ENCODE data around the gene CCIN. TPM values are rescaled to one million over a fixed set of nuclear protein-coding genes. Genes with fewer than 3 reads are reported as not detected.

Gene CCIN
- total RNA-seq, 1 donor from 2014 or later: not detected

DNA sequence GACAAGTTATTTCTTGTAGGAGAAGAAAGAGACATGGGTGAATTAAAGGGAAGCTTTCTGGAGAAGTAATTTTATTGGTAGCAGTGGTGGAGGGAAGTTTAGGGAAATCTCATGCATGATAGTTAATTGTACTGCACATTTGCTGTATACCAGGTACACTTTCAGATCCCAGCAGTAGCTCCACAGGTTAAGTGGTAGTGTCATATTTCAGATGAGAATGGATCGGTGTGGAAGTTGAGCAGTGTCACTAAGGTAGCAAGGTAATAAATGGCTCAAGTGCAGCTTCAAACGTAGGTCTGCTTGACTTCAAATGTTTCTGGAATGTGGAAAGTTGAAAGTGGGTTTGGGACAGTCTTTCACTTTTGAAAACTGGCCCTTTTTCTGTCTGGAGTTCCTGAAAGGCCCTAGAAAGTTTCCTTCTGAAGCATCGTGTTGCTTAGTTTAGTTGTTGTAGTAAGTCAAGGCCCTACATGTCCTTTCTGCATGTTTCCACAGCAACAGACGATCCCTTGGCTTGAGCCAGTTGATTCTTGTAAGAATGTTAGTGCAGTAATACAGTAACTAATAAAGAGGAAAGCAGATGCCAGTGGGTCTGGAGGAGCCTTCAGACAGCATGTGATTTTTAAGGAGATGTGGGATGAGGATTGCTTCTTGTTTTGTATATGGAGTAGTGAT lies 25.3 kb downstream of the CCIN start:
- Histone ChIP-seq H3K27ac (no peak overlapping the region), H3K9me3 (no peaks in the 10 kb centered on the region), H3K36me3 (peaks cover 0 to 15% of the 10 kb centered on the region in 2 donors), H3K4me1 (peaks cover 43% of the 10 kb centered on the region), H3K27me3 (no peaks in the 10 kb centered on the region), H3K4me3 (no peak overlapping the region)
- TF ChIP-seq POLR2AphosphoS5 (IDR thresholded peaks at IDR 0.05; ENCODE audit: insufficient read depth in 1 of 2, low read depth in 1 of 2): no peak
- TF ChIP-seq, protein P1, sequence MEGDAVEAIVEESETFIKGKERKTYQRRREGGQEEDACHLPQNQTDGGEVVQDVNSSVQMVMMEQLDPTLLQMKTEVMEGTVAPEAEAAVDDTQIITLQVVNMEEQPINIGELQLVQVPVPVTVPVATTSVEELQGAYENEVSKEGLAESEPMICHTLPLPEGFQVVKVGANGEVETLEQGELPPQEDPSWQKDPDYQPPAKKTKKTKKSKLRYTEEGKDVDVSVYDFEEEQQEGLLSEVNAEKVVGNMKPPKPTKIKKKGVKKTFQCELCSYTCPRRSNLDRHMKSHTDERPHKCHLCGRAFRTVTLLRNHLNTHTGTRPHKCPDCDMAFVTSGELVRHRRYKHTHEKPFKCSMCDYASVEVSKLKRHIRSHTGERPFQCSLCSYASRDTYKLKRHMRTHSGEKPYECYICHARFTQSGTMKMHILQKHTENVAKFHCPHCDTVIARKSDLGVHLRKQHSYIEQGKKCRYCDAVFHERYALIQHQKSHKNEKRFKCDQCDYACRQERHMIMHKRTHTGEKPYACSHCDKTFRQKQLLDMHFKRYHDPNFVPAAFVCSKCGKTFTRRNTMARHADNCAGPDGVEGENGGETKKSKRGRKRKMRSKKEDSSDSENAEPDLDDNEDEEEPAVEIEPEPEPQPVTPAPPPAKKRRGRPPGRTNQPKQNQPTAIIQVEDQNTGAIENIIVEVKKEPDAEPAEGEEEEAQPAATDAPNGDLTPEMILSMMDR (IDR thresholded peaks at IDR 0.05): no peak
- TF ChIP-seq POLR2A (IDR thresholded peaks at IDR 0.05): no peak
- intact Hi-C loops (cut with DNase I): no loop called here
- DNase-seq (ENCODE audit: extremely low spot score in 2 of 2): no peak

DNA sequence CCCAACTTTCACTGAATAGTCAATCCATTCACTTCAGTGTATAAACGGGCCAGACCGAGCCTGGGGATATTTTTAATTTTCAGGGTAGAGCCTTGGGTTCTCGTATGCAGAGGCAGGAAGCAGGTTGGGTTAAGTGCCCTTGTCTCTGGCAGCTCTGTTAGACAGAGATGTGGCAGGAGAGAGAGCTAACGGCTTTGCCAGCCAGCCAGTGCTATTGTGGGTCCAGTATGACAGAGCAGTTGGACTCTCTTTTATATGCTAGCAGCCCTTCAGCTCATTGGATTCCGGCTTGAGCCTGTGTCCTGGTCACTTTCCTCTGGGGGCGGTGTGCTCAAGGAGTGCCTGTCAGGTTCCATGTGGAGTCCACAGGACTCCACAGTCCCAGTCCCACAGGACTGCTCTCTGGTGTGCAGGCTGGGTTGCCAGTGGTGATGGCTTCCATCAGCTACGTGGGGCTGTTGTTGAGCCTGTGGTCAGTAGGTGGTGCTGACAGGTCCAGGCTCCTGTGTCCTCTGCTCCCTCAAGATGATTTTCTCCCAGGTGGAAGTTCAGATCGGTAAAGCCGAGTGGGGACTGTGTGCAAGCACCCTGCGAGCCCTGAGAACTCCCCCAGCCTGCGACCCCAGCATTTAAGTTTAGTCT lies 35.8 kb downstream of the CCIN start:
- H3K36me3 ChIP-seq: peaks cover 0 to 87% of the 10 kb centered on the region in 2 donors
- no peak for TF ChIP-seq POLR2A (IDR thresholded peaks at IDR 0.05)
- TF ChIP-seq POLR2AphosphoS5 (IDR thresholded peaks at IDR 0.05; ENCODE audit: insufficient read depth in 1 of 2, low read depth in 1 of 2): no peak
- H3K4me3 ChIP-seq: no peak overlapping the region
- no peak for DNase-seq (ENCODE audit: extremely low spot score in 2 of 2)
- no peaks in the 10 kb centered on the region for H3K27me3 ChIP-seq
- H3K9me3 ChIP-seq: no peaks in the 10 kb centered on the region
- H3K27ac ChIP-seq: no peak overlapping the region
- intact Hi-C loops (cut with DNase I): no loop called here
- H3K4me1 ChIP-seq: peaks cover 17% of the 10 kb centered on the region

DNA sequence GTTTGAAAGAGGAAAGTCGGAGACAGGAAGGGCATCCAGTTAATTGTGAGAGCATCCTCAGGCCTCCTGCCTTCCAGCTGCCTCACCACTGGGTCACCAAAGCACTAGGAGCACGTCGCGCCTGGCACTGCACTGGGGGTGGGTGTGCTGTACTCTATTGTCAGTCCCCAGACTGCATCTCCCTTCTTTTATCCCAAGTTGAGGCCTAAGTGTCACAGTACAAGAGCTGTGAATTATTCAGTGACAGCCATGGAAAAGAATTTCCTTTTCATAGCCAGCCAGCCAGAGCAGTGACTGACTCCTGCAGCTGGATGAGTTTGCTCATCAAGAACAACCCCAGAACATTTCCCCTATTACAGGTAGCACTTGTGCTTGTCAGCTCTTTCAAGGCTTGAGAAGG lies 37.8 kb downstream of the CCIN start:
- Histone ChIP-seq H3K9me3 (no peaks in the 10 kb centered on the region), H3K4me1 (peaks cover 23% of the 10 kb centered on the region), H3K27me3 (no peaks in the 10 kb centered on the region), H3K4me3 (no peak overlapping the region), H3K36me3 (peaks cover 0 to 85% of the 10 kb centered on the region in 2 donors), H3K27ac (no peak overlapping the region)
- no peak for TF ChIP-seq POLR2AphosphoS5 (IDR thresholded peaks at IDR 0.05; ENCODE audit: insufficient read depth in 1 of 2, low read depth in 1 of 2)
- TF ChIP-seq POLR2A (IDR thresholded peaks at IDR 0.05): no peak
- TF ChIP-seq, protein P1 (IDR thresholded peaks at IDR 0.05): no peak
- intact Hi-C loops (cut with DNase I): no loop called here
- no peak for DNase-seq (ENCODE audit: extremely low spot score in 2 of 2)

DNA sequence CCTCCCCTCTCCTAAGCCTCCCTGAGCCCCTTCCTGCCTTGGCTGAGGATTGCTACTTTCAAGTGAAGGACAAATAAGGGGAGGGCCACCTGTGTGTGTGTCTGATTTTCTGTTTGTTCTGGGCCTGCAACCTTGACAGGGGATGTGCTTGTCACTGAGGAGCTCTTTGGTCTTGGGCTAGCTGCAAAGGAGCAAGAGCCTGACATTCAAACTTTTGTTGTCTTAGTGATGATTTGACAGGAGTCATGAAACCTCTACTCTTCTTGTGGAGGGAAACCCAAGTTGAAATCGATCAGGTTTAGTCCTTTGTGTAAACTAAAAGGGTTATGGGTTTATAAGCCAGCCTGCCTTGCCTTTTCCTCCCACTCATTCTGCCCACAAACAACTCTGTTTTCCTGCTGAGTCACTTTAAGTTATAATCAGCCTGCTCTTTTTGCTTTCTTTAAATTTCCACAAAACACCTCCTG lies 38.4 kb downstream of the CCIN start:
- intact Hi-C loops (cut with DNase I): no loop called here
- Histone ChIP-seq H3K27ac (no peak overlapping the region), H3K9me3 (no peaks in the 10 kb centered on the region), H3K4me1 (peaks cover 23% of the 10 kb centered on the region), H3K27me3 (no peaks in the 10 kb centered on the region), H3K4me3 (no peak overlapping the region), H3K36me3 (peaks cover 0 to 85% of the 10 kb centered on the region in 2 donors)
- DNase-seq (ENCODE audit: extremely low spot score in 2 of 2): no peak
- no peak for TF ChIP-seq POLR2AphosphoS5 (IDR thresholded peaks at IDR 0.05; ENCODE audit: insufficient read depth in 1 of 2, low read depth in 1 of 2)
- TF ChIP-seq, protein P1 (IDR thresholded peaks at IDR 0.05): no peak
- no peak for TF ChIP-seq POLR2A (IDR thresholded peaks at IDR 0.05)

DNA sequence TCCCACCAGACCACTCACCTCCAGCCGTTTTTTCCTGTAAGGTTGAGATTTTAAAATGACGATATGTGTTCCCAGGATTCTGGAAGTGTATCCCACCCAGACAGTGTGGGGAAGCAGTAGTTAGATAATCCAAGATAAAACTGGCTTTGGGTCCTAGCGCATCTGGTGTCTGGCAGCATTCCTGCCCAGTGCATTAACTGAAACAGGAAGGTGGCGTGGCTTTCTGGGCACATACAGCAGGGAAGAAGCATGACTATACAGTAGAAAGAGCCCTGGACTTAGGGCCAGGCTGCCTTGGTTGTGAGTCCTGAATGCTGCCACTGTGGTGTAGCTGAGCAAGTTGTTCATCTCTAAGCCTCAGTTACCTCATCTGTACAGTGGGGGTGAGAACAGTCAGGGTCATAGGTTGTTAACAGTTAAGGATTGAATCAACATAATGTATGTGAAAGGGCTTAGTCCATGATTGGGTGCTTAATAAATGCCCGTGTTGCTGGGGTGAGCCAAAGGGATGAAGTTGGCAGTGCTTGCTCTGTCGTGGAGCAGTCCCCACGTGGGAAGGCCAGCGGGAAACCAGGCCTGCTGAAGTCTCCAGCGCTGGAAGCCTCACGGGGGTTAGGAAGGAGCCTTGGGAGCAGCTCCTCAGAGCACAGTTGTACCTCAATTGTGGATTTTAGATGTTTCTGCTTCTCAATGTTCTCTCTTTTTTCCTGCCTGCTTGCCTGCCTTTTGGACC lies 39.5 kb downstream of the CCIN start:
- TF ChIP-seq, protein P1 (IDR thresholded peaks at IDR 0.05): no peak
- TF ChIP-seq POLR2A (IDR thresholded peaks at IDR 0.05) (no peak), POLR2AphosphoS5 (IDR thresholded peaks at IDR 0.05; ENCODE audit: insufficient read depth in 1 of 2, low read depth in 1 of 2) (no peak)
- Histone ChIP-seq H3K9me3 (no peaks in the 10 kb centered on the region), H3K27ac (no peak overlapping the region), H3K36me3 (peaks cover 0 to 85% of the 10 kb centered on the region in 2 donors), H3K4me1 (peaks cover 30% of the 10 kb centered on the region), H3K4me3 (no peak overlapping the region), H3K27me3 (no peaks in the 10 kb centered on the region)
- intact Hi-C loops (cut with DNase I): no loop called here
- no peak for DNase-seq (ENCODE audit: extremely low spot score in 2 of 2)

All from vagina (tissue), 2 donors.